CD1c-positive myeloid dendritic cell (primary cell): ENCODE results near the gene MAP3K7CL.
A peak's percentile ranks its signal among the peaks of the same experiment; 100 is the strongest.
"Not testable (repeated sequence)": the region's sequence is repeated elsewhere in the genome, so short reads cannot be mapped to it uniquely, and the experiment has no call there.

Source experiments
- DNase-seq: peaks from one replicate; pipeline ENCODE4 v3.0.0-alpha.2; 2016; ENCODE audit errors: extremely low spot score

Gene MAP3K7CL

DNA sequence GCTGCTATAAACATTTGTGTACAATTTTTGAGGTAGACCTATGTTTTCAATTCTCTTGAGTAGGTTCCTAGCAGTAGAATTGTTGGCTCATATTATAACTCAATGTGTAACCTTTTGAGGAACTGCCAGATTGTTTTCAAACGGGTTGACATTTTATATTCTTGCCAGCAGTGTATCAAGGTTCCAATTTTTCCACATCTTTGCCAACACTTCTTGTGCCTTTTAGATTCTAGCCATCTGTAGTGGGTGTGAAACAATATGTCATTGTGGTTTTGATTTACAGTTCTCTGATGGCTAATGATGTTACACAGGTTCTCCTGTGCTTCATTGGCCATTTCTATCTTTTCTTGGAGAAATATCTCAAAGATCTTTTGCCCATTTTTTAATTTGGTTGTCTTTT is 36.4 kb downstream of the MAP3K7CL start:
- peak; percentile 57 for DNase-seq

- DNase-seq = not testable (repeated sequence)
These were observed 37.0 kb downstream of the MAP3K7CL start for GRCh38 chr21:29167481-29167880.

DNA sequence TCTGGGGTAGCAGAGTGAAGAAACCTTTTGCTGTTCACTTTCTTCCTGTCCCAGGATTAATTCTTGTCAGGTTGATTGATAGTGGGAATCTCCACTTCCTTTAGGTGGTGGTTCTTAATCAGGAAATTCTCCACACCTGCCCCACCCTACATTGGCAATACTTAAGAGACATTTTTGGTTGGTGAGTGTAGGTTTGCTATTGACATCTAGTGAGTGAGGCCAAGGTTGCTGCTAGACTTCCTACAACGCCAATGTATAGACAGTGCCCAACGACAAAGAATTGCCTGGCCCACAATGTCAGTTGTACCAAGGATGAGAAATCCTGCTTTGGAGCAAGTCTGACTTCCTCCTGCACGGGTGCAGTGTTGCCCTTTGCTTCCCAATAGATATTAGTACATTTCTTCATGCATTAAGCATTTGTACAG is 38.5 kb downstream of the MAP3K7CL start:
- DNase-seq = no peak

- peak; percentile 49 for DNase-seq
These were observed 40.5 kb downstream of the MAP3K7CL start for GRCh38 chr21:29170944-29171343.

- DNase-seq = peak; percentile 45
These were observed 41.8 kb downstream of the MAP3K7CL start for GRCh38 chr21:29172282-29172681.

DNA sequence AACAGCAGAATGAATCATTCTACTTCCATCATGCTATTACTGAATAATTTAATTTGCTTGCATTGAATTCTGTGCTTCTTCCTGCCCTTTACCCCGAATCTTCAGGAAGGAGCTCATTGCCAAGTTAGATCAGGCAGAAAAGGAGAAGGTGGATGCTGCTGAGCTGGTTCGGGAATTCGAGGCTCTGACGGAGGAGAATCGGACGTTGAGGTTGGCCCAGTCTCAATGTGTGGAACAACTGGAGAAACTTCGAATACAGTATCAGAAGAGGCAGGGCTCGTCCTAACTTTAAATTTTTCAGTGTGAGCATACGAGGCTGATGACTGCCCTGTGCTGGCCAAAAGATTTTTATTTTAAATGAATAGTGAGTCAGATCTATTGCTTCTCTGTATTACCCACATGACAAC is 44.2 kb downstream of the MAP3K7CL start:
- no peak for DNase-seq

DNA sequence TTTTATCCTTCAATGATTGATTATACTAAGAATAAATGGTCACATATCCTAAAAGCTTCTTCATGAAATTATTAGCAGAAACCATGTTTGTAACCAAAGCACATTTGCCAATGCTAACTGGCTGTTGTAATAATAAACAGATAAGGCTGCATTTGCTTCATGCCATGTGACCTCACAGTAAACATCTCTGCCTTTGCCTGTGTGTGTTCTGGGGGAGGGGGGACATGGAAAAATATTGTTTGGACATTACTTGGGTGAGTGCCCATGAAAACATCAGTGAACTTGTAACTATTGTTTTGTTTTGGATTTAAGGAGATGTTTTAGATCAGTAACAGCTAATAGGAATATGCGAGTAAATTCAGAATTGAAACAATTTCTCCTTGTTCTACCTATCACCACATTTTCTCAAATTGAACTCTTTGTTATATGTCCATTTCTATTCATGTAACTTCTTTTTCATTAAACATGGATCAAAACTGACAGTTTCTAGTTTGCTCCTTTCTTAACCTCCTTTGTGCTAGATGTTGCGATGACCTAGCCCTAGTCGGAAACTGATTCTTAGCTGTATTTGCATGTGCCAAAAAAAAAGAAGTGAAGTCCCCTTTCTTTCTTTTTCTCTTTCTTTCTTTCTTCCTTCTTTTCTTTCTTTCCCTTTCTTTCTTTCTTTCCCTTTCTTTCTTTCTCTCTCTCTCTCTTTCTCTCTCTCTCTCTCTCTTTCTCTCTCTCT is 45.1 kb downstream of the MAP3K7CL start:
- DNase-seq = no peak

GRCh38 chr21:29176471-29177120 is 46.2 kb downstream of the MAP3K7CL start:
- DNase-seq = no peak

- DNase-seq = no peak
These were observed 47.4 kb downstream of the MAP3K7CL start for GRCh38 chr21:29177800-29178199.

GRCh38 chr21:29178926-29179325 is 48.5 kb downstream of the MAP3K7CL start:
- peak; percentile 66 for DNase-seq

GRCh38 chr21:29179503-29179902 is 49.1 kb downstream of the MAP3K7CL start:
- DNase-seq = no peak

GRCh38 chr21:29181799-29182470 is 51.5 kb downstream of the MAP3K7CL start:
- DNase-seq = peak; percentile 70

DNA sequence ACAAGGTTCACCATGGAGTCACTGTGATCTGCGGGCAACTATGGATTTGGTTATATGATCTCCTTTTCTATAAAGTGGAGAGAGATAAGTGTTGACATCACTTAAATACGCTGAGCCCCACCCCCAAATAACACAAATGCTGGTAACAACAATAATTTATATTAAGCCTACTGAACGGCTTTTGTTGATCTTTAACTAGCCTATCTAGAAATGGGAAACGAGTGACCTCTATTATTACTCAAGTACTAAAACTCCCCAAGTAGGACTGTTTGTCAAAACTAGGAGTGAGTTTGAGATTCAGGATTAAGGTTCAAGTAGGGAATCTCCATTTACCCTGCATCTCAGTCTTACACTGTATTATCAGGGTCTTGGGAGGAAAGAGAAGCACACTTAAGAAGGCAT is 52.2 kb downstream of the MAP3K7CL start:
- DNase-seq = peak; percentile 38

- peak; percentile 90 for DNase-seq
These were observed 53.6 kb downstream of the MAP3K7CL start for GRCh38 chr21:29184037-29184436.

DNA sequence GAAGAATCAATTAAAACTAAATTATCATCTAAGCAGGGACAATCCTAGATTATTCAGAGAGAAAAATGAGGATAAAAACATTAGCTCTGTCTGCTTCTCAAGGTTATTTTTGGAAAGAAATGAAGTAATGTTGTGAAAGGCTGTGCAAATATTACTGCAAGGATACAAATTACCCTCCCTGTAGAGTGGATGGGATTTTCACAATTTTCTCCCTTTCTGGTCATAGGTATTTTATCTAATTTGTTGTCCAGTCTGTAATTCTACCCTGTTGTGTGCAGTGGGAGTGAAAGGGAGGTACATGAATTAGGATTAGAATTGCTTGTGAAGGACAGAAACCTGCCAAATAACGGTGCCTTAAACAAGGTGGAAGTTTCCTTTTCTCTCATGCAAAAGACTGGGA is 54.7 kb downstream of the MAP3K7CL start:
- no peak for DNase-seq

DNA sequence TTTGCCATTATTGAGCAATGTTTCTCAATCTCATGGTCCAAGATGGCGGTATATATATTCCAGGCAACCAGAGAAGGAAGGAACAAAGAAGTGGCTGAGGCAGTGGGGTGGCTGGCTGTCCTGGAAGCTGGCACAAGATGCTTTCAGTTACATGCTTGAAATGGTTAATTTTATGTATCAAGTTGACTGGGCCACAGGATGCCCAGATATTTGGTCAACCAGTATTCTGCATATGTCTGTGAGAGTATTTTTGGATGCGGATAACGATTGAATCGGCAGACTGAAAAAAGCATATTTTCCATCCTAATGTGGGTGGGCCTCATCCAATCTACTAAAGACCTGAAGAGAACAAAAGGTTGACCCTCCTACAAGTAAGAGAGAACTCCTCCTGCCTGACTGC is 55.2 kb downstream of the MAP3K7CL start:
- no peak for DNase-seq

DNA sequence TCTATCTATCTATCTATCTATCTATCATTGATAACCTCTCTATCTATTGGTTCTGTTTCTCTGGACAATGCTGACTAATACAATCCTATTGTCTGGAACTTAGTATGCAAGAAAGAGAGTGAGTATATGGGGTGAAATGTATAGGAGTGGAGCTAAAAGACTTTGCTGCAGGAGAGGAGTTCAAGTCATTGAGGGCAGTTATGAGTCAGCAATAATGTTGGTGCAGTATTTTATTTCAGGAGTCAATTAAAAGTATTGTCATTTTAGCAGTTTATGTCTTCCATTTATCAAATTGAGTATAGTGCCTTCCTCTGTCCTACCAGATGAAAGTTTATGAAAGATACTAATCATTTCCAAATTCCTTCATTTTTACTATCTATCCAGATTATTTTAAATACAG is 55.8 kb downstream of the MAP3K7CL start:
- no peak for DNase-seq

- no peak for DNase-seq
These were observed 57.5 kb downstream of the MAP3K7CL start for GRCh38 chr21:29187944-29188343.

DNA sequence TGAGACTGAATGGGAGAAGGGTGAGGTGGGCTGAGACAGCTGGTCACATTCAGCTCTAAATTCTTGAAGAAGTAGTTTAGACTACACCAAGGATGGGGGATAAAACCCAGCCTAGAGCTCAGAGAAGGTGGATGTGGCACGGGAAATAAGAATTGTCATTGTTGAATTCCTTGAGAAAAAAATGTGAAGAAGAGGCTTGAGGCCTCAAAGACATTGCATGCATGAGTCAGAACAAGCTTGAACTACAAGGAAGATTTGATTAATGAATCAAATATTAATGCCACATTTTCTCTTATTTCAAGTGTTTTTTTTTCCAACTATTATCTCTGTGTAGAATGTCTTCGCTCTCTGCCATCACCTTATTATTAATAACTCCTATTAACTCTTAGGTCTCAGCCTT is 58.9 kb downstream of the MAP3K7CL start:
- no peak for DNase-seq

GRCh38 chr21:29190923-29191331 is 60.5 kb downstream of the MAP3K7CL start:
- DNase-seq = peak; percentile 57

DNA sequence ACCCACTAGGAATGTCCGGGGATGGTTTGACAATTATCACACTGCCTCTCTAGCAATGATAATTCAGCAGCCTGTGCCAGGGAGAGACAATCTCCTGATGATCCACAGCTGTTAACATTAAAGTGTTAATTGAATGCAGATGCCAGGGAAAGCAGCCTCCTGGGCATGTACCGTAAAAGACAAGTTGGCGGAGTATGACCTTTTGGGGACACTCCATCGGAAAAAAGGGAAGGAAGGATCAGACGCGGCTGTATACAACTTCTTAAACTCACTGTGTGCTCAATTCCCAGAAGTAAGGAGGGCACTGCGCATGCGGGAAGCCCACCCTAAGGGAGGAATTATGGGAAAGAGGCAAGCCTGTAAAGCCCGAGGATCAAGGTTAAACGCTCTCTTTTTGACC is 62.6 kb downstream of the MAP3K7CL start:
- peak; percentile 38 for DNase-seq

DNA sequence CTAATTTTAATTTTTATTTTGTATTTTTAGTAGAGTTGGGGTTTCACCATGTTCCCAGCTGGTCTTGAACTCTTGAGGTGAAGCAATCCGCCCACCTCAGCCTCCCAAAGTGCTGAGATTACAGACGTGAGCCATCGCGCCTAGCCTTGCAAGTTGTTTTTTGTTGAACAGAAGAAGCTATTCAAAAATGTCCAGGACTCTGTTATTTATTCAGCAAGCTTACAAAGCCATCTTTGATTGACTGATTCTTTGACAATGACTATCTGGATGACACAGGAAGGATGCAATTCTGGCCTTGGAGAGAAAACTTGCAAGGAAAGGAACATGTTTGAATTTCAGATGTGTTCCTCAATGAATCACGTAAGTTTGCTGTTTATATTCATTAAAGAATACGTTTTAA is 63.5 kb downstream of the MAP3K7CL start:
- DNase-seq = peak; percentile 29

DNA sequence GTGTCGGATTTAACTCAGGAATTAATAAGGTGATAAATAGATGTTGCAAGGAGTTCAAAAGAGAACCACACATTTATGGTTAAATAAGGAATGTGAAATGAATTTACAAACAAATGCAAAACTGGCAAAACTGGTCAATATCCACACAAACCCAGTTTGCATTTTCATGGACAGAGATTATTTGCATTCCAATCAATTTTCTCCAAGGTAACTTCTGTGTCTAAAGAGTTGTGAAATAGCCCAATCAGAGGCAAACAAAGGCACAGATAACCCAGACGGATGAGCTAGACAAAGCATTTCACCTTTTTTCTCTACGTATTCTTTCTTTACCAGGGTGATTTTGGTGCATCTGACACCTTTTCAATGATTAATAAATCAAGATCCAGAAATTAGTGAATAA is 63.9 kb downstream of the MAP3K7CL start:
- no peak for DNase-seq
